MCF 10A (cell line): ENCODE results near the gene P2RY4. TPM values are rescaled to one million over a fixed set of nuclear protein-coding genes. Genes with fewer than 3 reads are reported as not detected.

Experiments used
- Bru-seq: library from RNA; stranded (reverse); fragments of 400-500 nt; gene quantifications from one replicate; lab custom pipeline; 2021; lab: Mats Ljungman, UMichigan
- BruChase-seq, 2 experiments: library from RNA; stranded (reverse); fragments of 400-500 nt; gene quantifications; one replicate each; lab custom pipeline; 2021; lab: Mats Ljungman, UMichigan
- BruUV-seq: library from RNA; stranded (reverse); fragments of 400-500 nt; replicated peaks from 2 replicates; lab custom pipeline; 2021; lab: Mats Ljungman, UMichigan
- CTCF ChIA-PET: fragments of 300-600 bp; sonication (Branson Sonifier 250); formaldehyde crosslinking; extraction: SDS; loops from one replicate; lab custom pipeline; 2021; ENCODE audit warnings: antibody characterized with exemption, inconsistent platforms; lab: Yijun Ruan, JAX
- POLR2A ChIA-PET: fragments of 300-600, 350-650 bp; sonication (Branson Sonifier 250); formaldehyde crosslinking; extraction: SDS; loops from one replicate; lab custom pipeline; 2020; ENCODE audit warnings: antibody characterized with exemption, inconsistent platforms; lab: Yijun Ruan, JAX
- DNase-seq: peaks from one replicate; pipeline ENCODE4 v3.0.0-alpha.2; 2018; ENCODE audit not compliant: unreplicated experiment
- H3K27ac Mint-ChIP-seq: one replicate; pipeline ENCODE4 v1.8.0; 2022; ENCODE audit warnings: mild to moderate bottlenecking, low read depth, mixed read lengths; ENCODE audit not compliant: unreplicated experiment
- H3K27me3 Mint-ChIP-seq: one replicate; pipeline ENCODE4 v1.8.0; 2022; ENCODE audit warnings: mixed read lengths; ENCODE audit not compliant: insufficient read depth, unreplicated experiment
- H3K36me3 Mint-ChIP-seq: one replicate; pipeline ENCODE4 v1.8.0; 2022; ENCODE audit warnings: mild to moderate bottlenecking, moderate library complexity, mixed read lengths; ENCODE audit not compliant: insufficient read depth, unreplicated experiment
- H3K4me1 Mint-ChIP-seq: one replicate; pipeline ENCODE4 v1.8.0; 2022; ENCODE audit warnings: mixed read lengths; ENCODE audit not compliant: insufficient read depth, unreplicated experiment
- H3K4me3 Mint-ChIP-seq: one replicate; pipeline ENCODE4 v1.8.0; 2022; ENCODE audit warnings: mild to moderate bottlenecking, moderate library complexity, mixed read lengths; ENCODE audit not compliant: unreplicated experiment
- H3K9me3 Mint-ChIP-seq: one replicate; pipeline ENCODE4 v1.8.0; 2022; ENCODE audit warnings: mixed read lengths; ENCODE audit not compliant: unreplicated experiment
- intact Hi-C: fragments of 100-400 bp; cut with micrococcal nuclease; formaldehyde crosslinking; loops from 2 replicates; pipeline ENCODE4 v1.14.1; 2022
- long read RNA-seq: library from polyadenylated mRNA; stranded (forward); transcript quantifications from one replicate; pipeline ENCODE4 v2.0.0, GENCODE V29; 2022
- total RNA-seq: library from RNA; stranded (reverse); gene quantifications from 2 replicates; pipeline ENCODE4 v1.2.3, GENCODE V29; 2022
- TF ChIP-seq, protein P1 (sequence below): fragments of 200-600 bp; IDR thresholded peaks from one replicate; pipeline ENCODE4 v1.8.0; 2022; ENCODE audit warnings: antibody characterized with exemption, mild to moderate bottlenecking; ENCODE audit not compliant: unreplicated experiment

Gene P2RY4
- total RNA-seq, result 0.20 TPM in 1 of 2 replicates, not detected in the other
- Bru-seq, nascent RNA, result percentile 28 among the genes with signal in this experiment
- BruChase-seq, experiment 1, labeled RNA remaining after a 6-hour chase, result percentile 45 among the genes with signal in this experiment
- percentile 32 among the genes with signal in this experiment for BruChase-seq, experiment 2, labeled RNA remaining after a 2-hour chase
- long read RNA-seq, result 0 reads

- Mint-ChIP-seq H3K36me3 (no peaks in the 10 kb centered on the region), H3K27ac (no peak within 1 kb of the TSS), H3K9me3 (no peaks in the 10 kb centered on the region), H3K4me3 (no peak within 1 kb of the TSS), H3K27me3 (peaks cover 30% of the 10 kb centered on the region), H3K4me1 (no peaks in the 10 kb centered on the region)
- TF ChIP-seq, protein P1, sequence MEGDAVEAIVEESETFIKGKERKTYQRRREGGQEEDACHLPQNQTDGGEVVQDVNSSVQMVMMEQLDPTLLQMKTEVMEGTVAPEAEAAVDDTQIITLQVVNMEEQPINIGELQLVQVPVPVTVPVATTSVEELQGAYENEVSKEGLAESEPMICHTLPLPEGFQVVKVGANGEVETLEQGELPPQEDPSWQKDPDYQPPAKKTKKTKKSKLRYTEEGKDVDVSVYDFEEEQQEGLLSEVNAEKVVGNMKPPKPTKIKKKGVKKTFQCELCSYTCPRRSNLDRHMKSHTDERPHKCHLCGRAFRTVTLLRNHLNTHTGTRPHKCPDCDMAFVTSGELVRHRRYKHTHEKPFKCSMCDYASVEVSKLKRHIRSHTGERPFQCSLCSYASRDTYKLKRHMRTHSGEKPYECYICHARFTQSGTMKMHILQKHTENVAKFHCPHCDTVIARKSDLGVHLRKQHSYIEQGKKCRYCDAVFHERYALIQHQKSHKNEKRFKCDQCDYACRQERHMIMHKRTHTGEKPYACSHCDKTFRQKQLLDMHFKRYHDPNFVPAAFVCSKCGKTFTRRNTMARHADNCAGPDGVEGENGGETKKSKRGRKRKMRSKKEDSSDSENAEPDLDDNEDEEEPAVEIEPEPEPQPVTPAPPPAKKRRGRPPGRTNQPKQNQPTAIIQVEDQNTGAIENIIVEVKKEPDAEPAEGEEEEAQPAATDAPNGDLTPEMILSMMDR, result no peak
- DNase-seq, result no peak
- no TSS peak for BruUV-seq
- intact Hi-C loops, result loop anchor here (10.0 kb wide), 1 partner anchor 765 kb away; no protein-coding TSS in a partner anchor
- POLR2A ChIA-PET, result interaction anchor here (0.7 kb wide), 1 partner anchor 127 kb away, joined by 3 read pairs; the partner anchor contains the start of gene IGBP1
- CTCF ChIA-PET, result interaction anchor here (0.6 kb wide), 2 partner anchors 106 to 692 kb away, joined by 3 to 4 read pairs; no protein-coding TSS in a partner anchor
These were observed at the start of gene P2RY4 for GRCh38 chrX:70260104-70260503. Gene P2RY4, minus strand, starts transcription at chrX:70260204. Its CDS starts 580 bp downstream, at chrX:70259624.

- DNase-seq, result no peak
- ChIA-PET CTCF (interaction anchor here (0.6 kb wide), 2 partner anchors 9 to 183 kb away, joined by 3 read pairs; no protein-coding TSS in a partner anchor), POLR2A (interaction anchor here (1.2 kb wide), 1 partner anchor 10 kb away, joined by 3 read pairs; no protein-coding TSS in a partner anchor)
- Mint-ChIP-seq H3K27me3 (peaks cover 27% of the 10 kb centered on the region), H3K4me3 (no peak overlapping the region), H3K27ac (no peak overlapping the region), H3K9me3 (no peaks in the 10 kb centered on the region), H3K36me3 (no peaks in the 10 kb centered on the region), H3K4me1 (no peaks in the 10 kb centered on the region)
- TF ChIP-seq, protein P1, result no peak
- intact Hi-C loops, result no loop called here
- BruUV-seq, result no TSS peak
These were observed 41.7 kb upstream of the P2RY4 start for GRCh38 chrX:70301716-70302115.

DNA sequence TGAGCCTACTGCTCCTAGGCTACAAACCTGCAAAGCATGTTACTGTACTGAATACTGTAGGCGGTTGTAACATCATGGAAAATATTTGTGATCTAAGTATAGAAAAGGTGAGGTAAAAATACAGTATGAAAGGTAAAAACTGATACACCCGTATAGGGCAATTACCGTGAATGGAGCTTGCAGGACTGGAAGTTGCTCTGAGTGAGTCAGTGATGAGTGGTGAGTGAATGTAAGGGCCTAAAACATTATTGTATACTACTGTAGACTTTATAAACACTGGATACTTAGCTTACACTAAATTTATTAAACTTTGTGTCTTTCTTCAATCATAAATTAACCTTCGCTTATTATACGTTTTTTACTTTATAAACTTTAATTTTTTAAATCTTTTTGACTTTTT lies 33.6 kb upstream of the P2RY4 start:
- Mint-ChIP-seq H3K4me1 (peaks cover 6% of the 10 kb centered on the region), H3K27ac (no peak overlapping the region), H3K9me3 (no peaks in the 10 kb centered on the region), H3K36me3 (no peaks in the 10 kb centered on the region), H3K4me3 (peak overlapping the region; percentile 29), H3K27me3 (no peaks in the 10 kb centered on the region)
- POLR2A ChIA-PET, result interaction anchor here (0.7 to 2.5 kb wide), 3 partner anchors 18 to 142 kb away, joined by 3 to 7 read pairs (median 3); no protein-coding TSS in a partner anchor
- BruUV-seq, result no TSS peak
- intact Hi-C loops, result loop anchor here (5.0 kb wide), 1 partner anchor 139 kb away; no protein-coding TSS in a partner anchor
- CTCF ChIA-PET, result interaction anchor here (0.6 to 1.1 kb wide), 3 partner anchors 97 to 262 kb away, joined by 3 to 4 read pairs (median 4); no protein-coding TSS in a partner anchor
- TF ChIP-seq, protein P1, result no peak
- DNase-seq, result no peak

DNA sequence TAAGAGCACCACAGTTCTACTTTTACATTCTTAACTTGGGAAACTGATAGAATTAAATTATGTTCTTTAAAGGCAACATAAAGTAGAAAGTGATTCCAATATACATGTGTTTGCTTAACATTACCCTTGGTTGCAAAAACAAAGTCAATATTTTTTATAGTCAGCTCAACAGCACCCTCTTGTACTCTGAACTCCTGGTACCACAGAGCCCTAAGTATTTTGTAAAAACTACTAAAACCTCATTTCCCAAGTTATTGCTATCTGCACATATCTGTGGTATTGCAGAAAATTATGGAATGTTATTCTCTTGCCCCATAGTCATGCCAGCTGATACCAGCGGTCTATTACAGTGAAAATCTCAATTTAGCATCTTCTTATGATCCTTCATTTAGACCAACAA lies 32.8 kb upstream of the P2RY4 start:
- POLR2A ChIA-PET, result interaction anchor here (0.7 to 2.5 kb wide), 4 partner anchors 10 to 1938 kb away, joined by 3 to 7 read pairs (median 4); no protein-coding TSS in a partner anchor
- Mint-ChIP-seq H3K36me3 (peaks cover under 1% of the 10 kb centered on the region), H3K4me3 (no peak overlapping the region), H3K9me3 (no peaks in the 10 kb centered on the region), H3K4me1 (peaks cover 6% of the 10 kb centered on the region), H3K27ac (no peak overlapping the region), H3K27me3 (peaks cover 5% of the 10 kb centered on the region)
- intact Hi-C loops, result loop anchor here (5.0 kb wide), 1 partner anchor 140 kb away; no protein-coding TSS in a partner anchor
- TF ChIP-seq, protein P1, result no peak
- CTCF ChIA-PET, result interaction anchor here (0.5 to 2.2 kb wide), 4 partner anchors 96 to 990 kb away, joined by 3 to 4 read pairs (median 3); partner anchors contain the start of gene NONO
- DNase-seq, result no peak
- BruUV-seq, result no TSS peak
